NCI-H446 treated with DMSO at 0.1 percent for 48 hours (cell line): ENCODE data around the gene CA5A.
A peak's percentile ranks its signal among the peaks of the same experiment; 100 is the strongest.
"Not testable (repeated sequence)": the region's sequence is repeated elsewhere in the genome, so short reads cannot be mapped to it uniquely, and the experiment has no call there.

ENCODE experiments used
- DNase-seq: peaks from one replicate; lab custom pipeline; 2025; lab: John Stamatoyannopoulos, UW

Gene CA5A

DNA sequence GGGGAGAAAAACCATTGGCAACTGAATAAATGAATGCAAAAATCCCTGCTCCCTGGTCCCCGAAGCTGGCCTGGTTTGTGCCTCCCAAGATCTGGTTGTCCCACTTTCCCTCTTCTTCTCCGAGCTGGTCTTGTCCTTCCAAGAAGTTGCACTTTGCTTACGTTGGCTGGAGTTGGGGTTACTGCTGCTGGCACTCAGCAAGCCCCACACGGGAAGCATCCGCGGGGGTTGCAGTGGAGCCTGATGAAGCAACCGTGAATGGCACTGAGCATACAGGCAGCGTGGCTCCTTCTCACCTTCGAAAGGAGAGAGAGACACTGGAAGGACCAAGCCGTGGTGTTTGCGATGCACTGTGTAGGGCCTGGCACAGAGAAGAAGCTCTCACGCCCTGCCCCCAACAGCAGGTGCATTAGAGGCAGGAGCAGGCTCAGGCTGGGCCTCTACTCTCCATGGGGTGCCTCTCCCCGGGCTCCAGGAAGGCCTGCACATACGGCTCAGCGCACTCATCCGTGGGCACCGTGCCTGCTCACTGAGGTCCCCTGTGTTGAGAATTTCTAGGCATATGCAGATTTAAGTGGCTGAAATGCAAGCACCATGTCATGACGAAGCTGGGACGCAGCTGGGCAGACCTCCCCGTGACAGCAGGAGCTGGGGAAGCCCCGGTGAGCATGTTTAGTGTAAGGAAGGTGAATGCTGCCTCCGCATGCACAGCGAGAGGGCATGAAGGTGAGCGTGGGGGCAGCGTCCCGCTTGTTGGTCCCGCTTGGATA is 12.1 kb downstream of the CA5A start:
- peak; percentile 2 for DNase-seq

DNA sequence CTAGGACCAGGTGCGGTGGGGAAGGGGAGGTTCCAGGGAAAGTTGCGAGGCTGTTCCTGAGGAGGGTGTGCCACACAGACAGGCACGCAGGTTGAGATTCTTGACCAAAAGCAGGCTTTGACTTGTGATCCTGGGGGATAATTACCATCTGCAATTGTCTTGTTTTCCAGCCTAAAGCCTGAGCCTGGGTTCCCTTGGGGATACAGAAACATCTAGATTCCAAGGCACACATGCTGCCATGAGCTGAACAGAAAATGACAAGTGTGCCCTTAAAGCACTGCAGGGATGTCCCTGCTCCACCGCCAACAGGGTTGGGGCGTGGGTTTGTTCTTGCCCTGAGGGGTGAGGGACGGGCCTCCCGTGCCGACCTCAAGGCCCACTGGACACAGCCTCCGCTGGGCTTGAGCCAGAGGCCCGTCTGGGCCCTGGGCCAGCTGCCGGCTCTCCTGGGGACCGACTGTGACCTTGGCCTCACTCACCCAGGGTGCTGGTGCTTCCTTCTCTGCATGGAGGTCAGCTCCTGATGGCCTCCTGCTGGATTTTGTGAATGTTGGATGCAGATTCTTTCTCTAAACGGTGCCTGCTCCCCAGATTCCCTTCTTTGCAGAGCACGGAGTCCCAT is 14.0 kb downstream of the CA5A start:
- DNase-seq: no peak

- DNase-seq: peak; percentile 21
These were observed 15.0 kb downstream of the CA5A start for GRCh38 chr16:87921236-87921773.

DNA sequence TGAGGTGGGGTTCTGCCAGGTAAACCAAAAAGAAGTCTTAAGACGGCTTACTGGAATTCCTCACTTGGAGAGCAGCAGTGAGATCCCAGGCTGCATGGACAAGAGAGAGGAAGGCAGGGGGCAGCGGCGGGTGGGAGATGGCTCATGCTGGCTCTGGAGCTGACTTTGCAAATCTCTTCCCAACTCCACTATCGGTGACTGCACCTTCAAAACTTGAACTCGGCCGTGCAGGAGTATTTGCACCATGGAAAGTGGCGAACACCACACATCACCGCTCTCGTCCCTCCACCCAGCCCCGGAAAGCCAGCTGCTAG is 16.7 kb downstream of the CA5A start:
- DNase-seq: no peak

DNA sequence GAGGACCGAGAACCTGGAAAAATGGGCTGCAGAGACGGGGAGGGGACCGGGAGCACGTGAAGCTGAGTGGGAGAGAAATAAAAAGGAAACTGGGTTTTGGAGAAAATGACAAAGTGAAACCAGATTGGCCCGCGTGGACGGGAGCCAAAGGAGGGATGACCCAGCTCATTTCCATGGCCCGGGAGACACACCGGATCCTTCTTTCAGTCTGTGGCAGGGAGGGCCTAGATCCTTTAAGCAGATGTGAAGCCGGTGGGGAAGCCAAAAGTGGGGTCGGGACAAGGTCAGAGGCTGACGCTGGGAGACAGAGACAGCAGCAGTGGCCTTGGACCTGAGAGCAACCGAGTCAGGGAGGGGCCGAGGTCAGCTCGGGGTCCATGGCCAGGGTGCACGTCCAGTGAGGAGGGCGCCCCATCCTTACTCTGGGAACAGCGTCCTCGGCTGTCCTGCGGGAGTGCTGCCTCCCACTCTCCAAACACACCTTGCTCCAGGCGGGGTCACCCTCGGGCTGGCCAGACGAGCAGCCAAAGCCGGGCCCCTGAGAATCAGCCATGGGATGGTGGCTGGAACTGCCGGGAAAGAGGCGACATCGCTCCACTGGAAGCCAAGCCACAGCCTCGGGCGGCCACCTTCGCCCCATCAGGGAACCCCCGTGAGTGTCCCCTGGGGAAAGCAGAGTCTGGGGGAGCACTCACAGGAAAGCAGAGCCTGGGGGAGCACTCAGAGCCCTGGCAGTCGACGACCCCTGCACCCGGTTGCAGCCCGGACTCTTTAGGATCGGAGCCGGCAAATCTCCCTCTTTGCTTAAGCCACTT is 17.3 kb downstream of the CA5A start:
- DNase-seq: no peak

- no peak for DNase-seq
These were observed 18.0 kb downstream of the CA5A start for GRCh38 chr16:87918338-87918737.

DNA sequence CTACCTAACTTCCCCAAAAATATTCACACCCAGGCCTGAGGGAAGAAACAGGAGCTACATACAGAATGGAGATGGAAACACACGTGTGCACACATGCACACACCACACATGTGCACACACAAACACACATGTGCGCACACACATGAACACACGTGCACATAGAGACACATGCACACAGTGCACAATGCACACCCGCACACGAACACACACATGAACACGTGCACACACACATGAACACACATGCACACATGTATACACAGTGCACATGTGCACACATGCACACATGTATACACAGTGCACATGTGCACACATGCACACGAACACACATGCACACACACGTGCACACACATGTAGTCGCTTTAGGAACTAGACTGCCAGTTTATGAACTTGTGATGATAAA is 18.8 kb downstream of the CA5A start:
- DNase-seq: no peak

GRCh38 chr16:87914812-87915211 is 21.5 kb downstream of the CA5A start:
- DNase-seq: no peak

DNA sequence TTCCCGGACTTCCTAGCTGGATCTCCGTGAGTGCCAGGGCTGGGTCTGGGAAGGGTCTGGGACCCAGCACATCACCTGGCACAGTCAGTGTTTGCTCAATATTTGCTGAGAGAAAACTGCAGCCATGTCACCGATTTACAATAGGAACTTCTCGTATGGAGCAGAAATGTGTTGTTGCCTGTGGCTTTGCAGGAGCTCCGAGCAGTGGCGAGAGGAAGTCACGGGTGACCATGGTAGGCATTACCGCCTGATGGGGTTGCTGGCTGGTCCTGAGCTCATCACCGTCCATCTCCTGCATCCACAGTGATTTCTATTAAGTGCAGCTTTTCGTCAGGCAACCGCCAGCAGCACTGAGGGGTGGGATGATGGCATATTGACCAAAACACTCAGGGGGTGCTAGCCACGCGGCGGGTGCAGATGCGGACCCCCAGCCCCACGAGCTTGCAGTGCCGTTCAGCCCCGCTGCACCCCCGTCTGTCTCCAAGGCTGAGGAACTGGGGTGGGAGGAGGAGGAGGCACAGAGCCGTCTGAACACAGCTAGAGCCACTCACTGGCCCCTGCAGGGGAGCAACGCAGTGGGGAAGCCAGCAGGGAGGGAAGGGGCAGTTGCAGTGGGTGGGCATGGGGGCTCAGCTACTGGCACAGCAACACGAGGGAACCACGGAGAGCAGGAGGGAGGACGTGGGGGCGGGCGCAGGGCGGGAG is 22.2 kb downstream of the CA5A start:
- DNase-seq: not testable (repeated sequence)

DNA sequence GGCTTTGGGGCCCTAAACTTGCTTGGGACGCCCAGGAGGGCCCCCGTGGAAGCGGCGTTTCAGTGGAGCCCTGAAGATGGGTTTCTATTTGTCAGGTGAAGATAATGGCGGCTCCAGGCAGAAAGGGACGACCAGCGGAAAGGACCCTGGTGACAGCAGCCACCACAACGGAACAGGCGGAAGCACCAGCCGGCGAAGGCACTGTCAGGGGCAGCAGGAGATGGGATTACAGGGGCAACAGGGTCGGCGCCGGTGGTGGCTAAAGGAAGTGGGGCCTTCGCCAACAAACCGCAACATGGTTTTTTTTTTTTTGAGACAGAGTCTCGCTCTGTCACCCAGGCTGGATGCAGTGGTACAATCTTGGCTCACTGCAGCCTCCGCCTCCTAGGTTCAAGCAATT is 23.6 kb downstream of the CA5A start:
- DNase-seq: not testable (repeated sequence)

GRCh38 chr16:87911106-87911763 is 25.1 kb downstream of the CA5A start:
- DNase-seq: peak; percentile 51

- DNase-seq: not testable (repeated sequence)
These were observed 27.0 kb downstream of the CA5A start for GRCh38 chr16:87909203-87909935.

DNA sequence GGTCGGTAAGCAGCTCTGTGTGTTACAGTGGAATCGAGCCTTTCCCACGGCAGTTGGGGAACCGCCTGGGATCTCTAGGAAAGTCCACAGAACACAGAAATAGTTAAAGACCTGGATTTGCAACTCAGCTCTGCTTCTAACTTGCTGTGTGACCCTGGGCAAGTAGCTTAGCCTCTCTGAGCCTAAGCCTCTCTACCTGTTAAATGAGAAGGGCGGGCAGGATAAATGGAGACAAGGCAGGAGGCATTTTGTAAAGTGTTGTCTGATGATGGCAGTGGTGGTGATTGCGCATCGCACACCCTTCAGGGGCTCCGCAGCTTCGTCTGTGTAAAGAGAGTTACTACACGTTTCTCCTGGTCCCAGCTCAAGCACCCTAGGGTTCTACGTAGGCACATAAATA is 28.2 kb downstream of the CA5A start:
- DNase-seq: not testable (repeated sequence)

GRCh38 chr16:87905521-87905920 is 30.8 kb downstream of the CA5A start:
- DNase-seq: not testable (repeated sequence)

GRCh38 chr16:87904963-87905362 is 31.4 kb downstream of the CA5A start:
- not testable (repeated sequence) for DNase-seq

GRCh38 chr16:87900489-87900888 is 35.8 kb downstream of the CA5A start:
- DNase-seq: not testable (repeated sequence)

GRCh38 chr16:87897521-87898505 is 38.5 kb downstream of the CA5A start:
- no peak for DNase-seq

GRCh38 chr16:87896924-87897520 is 39.3 kb downstream of the CA5A start:
- DNase-seq: not testable (repeated sequence)
